Measurements from ENCODE around the gene SLC22A23. TPM values are rescaled to one million over a fixed set of nuclear protein-coding genes. Genes with fewer than 3 reads are reported as not detected.

SLC22A23 gene
- polyA plus RNA-seq, 1 donor (not counting 4 experiments of a cell fraction or from before 2014, with no cell fraction given), result 4.3 TPM

- dilution Hi-C loops (cut with MboI; ENCODE audit: extremely low pct_ligation_motif_present, low sequenced_read_pairs), result no loop called here
Measured at GRCh38 chr6:3235486-3235885, 221.4 kb downstream of the SLC22A23 start.

GRCh38 chr6:3233904-3234303, 222.9 kb downstream of the SLC22A23 start:
- peaks cover 64% of the 10 kb centered on the region for H3K27me3 ChIP-seq (ENCODE audit: control insufficient read depth, extremely low read depth, insufficient read depth, low read length)
- no peaks in the 10 kb centered on the region for H3K9me3 ChIP-seq (ENCODE audit: control insufficient read depth, low read depth, low read length)
- peaks cover 6% of the 10 kb centered on the region for H3K4me1 ChIP-seq (ENCODE audit: control insufficient read depth, extremely low read depth, insufficient read depth, low read length)
- H3K4me2 ChIP-seq (ENCODE audit: control insufficient read depth, extremely low read depth, insufficient read depth, low read depth, low read length), result no peak overlapping the region
- no peak overlapping the region for H2AFZ ChIP-seq (ENCODE audit: control insufficient read depth, low read length)
- no peak overlapping the region for H3K27ac ChIP-seq (ENCODE audit: control insufficient read depth, insufficient read depth, low read length)
- dilution Hi-C loops (cut with MboI; ENCODE audit: extremely low pct_ligation_motif_present, low sequenced_read_pairs), result no loop called here
- no peaks in the 10 kb centered on the region for H3K9me1 ChIP-seq (ENCODE audit: control insufficient read depth, extremely low read depth, insufficient read depth, low read length)
- no peak for DNase-seq (ENCODE audit: low read depth, low spot score)
- no peak for FAIRE-seq
- no peaks in the 10 kb centered on the region for H3K79me2 ChIP-seq (ENCODE audit: control insufficient read depth, insufficient read depth, low read length)
- no peak overlapping the region for H3K9ac ChIP-seq (ENCODE audit: control insufficient read depth, extremely low read depth, insufficient read depth, low read length)
- no peak overlapping the region for H3K4me3 ChIP-seq (ENCODE audit: control insufficient read depth in 2 of 3, extremely low read depth in 1 of 3, insufficient read depth in 2 of 3, low read depth in 1 of 3, low read length in 3 of 3)
- H4K20me1 ChIP-seq (ENCODE audit: control insufficient read depth, extremely low read depth, insufficient read depth, low read length), result no peaks in the 10 kb centered on the region
- TF ChIP-seq EZH2 (IDR thresholded peaks at IDR 0.05; ENCODE audit: low read length) (no peak), CTCF (optimal IDR thresholded peaks at IDR 0.05 in 1 of 3, IDR thresholded peaks at IDR 0.05 in 1 of 3, conservative IDR thresholded peaks at IDR 0.05 in 1 of 3; ENCODE audit: extremely low read depth in 1 of 3, insufficient read depth in 2 of 3, low read length in 3 of 3) (no peak)
- H3K36me3 ChIP-seq (ENCODE audit: control insufficient read depth in 2 of 2, extremely low read depth in 1 of 2, insufficient read depth in 2 of 2, low read length in 2 of 2), result no peaks in the 10 kb centered on the region

More at GRCh38 chr6:3235486-3235885, 221.4 kb downstream of the SLC22A23 start:
- TF ChIP-seq EZH2 (IDR thresholded peaks at IDR 0.05; ENCODE audit: low read length), result no peak
- TF ChIP-seq CTCF (optimal IDR thresholded peaks at IDR 0.05 in 1 of 3, IDR thresholded peaks at IDR 0.05 in 1 of 3, conservative IDR thresholded peaks at IDR 0.05 in 1 of 3; ENCODE audit: extremely low read depth in 1 of 3, insufficient read depth in 2 of 3, low read length in 3 of 3), result no peak
- no peak for FAIRE-seq
- no peaks in the 10 kb centered on the region for H4K20me1 ChIP-seq (ENCODE audit: control insufficient read depth, extremely low read depth, insufficient read depth, low read length)
- H3K27ac ChIP-seq (ENCODE audit: control insufficient read depth, insufficient read depth, low read length), result no peak overlapping the region
- H3K4me2 ChIP-seq (ENCODE audit: control insufficient read depth, extremely low read depth, insufficient read depth, low read depth, low read length), result no peak overlapping the region
- H3K27me3 ChIP-seq (ENCODE audit: control insufficient read depth, extremely low read depth, insufficient read depth, low read length), result peaks cover 52% of the 10 kb centered on the region
- no peaks in the 10 kb centered on the region for H3K9me3 ChIP-seq (ENCODE audit: control insufficient read depth, low read depth, low read length)
- no peak overlapping the region for H2AFZ ChIP-seq (ENCODE audit: control insufficient read depth, low read length)
- H3K4me3 ChIP-seq (ENCODE audit: control insufficient read depth in 2 of 3, extremely low read depth in 1 of 3, insufficient read depth in 2 of 3, low read depth in 1 of 3, low read length in 3 of 3), result no peak overlapping the region
- no peaks in the 10 kb centered on the region for H3K36me3 ChIP-seq (ENCODE audit: control insufficient read depth in 2 of 2, extremely low read depth in 1 of 2, insufficient read depth in 2 of 2, low read length in 2 of 2)
- peaks cover 3% of the 10 kb centered on the region for H3K4me1 ChIP-seq (ENCODE audit: control insufficient read depth, extremely low read depth, insufficient read depth, low read length)
- DNase-seq (ENCODE audit: low read depth, low spot score), result no peak
- no peaks in the 10 kb centered on the region for H3K9me1 ChIP-seq (ENCODE audit: control insufficient read depth, extremely low read depth, insufficient read depth, low read length)
- no peaks in the 10 kb centered on the region for H3K79me2 ChIP-seq (ENCODE audit: control insufficient read depth, insufficient read depth, low read length)
- no peak overlapping the region for H3K9ac ChIP-seq (ENCODE audit: control insufficient read depth, extremely low read depth, insufficient read depth, low read length)

Data from keratinocyte (primary cell).